PC-3 (cell line): ENCODE measurements around the gene NEXN.

Experiments used
- CTCF ChIP-seq: fragments of 300-600 bp; sonication (generic); conservative IDR thresholded peaks from 2 replicates; pipeline ENCODE4 v1.5.1; 2017; ENCODE audit warnings: antibody characterized with exemption, low read depth, mild to moderate bottlenecking, low read length
- EZH2 ChIP-seq: fragments of 300-600 bp; sonication (generic); IDR thresholded peaks from one replicate; pipeline ENCODE4 v1.6.1; 2017; ENCODE audit warnings: antibody characterized with exemption, mild to moderate bottlenecking, low read length; ENCODE audit not compliant: unreplicated experiment
- EZH2phosphoT487 ChIP-seq: fragments of 300-600 bp; sonication (generic); IDR thresholded peaks from 2 replicates; pipeline ENCODE4 v1.6.1; 2018; ENCODE audit warnings: mild to moderate bottlenecking, antibody characterized with exemption, low read length, borderline replicate concordance

GRCh38 chr1:77951328-77951727 lies 62.9 kb downstream of the NEXN start:
- TF ChIP-seq CTCF (no peak), EZH2phosphoT487 (no peak), EZH2 (no peak)
